HG03039 (cell line): ENCODE data around the gene SSR3.
"Not testable (repeated sequence)": the region's sequence is repeated elsewhere in the genome, so short reads cannot be mapped to it uniquely, and the experiment has no call there.

Experiments used
- ATAC-seq: cut with Tn5 transposase; IDR thresholded peaks from one replicate; pipeline ENCODE4 v1.9.1; 2021; ENCODE audit warnings: mild to moderate bottlenecking, moderate library complexity; ENCODE audit not compliant: unreplicated experiment

Gene SSR3

DNA sequence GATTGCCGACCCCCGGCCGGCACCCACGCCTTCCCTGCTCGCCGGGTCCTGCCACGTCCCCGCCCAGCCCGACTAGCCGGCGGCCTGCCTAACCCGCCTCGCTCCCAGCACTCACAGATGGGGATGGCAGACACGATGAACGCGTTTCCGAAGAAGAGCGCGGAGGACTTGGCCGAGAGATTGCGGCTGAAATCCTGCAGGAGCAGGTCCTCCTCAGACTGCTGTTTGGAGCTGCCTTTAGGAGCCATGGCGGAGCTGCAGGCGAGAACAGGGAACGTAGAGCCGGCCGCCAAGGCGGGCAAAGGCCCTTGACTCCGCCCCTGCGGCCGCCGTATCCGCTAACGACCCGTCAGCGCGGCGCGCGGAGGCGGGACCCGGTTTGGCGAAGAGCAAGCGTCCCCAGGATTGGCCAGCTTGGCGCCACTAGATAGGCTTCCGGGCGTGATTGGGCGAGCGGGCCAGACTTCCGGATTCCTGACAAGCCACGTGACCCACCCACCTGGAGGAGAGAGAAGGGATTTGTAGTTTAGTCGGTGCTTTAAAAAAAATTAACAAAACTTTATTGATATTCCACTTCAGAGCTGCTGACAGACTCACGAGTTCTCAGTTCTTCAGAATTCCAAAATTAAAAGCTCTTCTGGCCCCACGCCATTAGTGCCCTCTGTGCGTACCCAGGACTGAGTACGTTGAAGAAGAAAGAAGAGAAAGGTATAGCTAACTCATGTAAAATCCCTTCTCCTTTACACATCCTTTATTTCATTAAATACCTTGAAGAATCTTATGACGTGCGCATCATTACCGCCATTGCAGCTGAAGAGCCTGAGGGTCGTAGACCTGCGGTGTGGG lies at the start of gene SSR3:
Gene SSR3, minus strand, starts transcription at position 276 of the 846 bp plus-strand sequence. Its CDS starts 28 bp downstream, at position 248.
- peak; percentile 99 for ATAC-seq

DNA sequence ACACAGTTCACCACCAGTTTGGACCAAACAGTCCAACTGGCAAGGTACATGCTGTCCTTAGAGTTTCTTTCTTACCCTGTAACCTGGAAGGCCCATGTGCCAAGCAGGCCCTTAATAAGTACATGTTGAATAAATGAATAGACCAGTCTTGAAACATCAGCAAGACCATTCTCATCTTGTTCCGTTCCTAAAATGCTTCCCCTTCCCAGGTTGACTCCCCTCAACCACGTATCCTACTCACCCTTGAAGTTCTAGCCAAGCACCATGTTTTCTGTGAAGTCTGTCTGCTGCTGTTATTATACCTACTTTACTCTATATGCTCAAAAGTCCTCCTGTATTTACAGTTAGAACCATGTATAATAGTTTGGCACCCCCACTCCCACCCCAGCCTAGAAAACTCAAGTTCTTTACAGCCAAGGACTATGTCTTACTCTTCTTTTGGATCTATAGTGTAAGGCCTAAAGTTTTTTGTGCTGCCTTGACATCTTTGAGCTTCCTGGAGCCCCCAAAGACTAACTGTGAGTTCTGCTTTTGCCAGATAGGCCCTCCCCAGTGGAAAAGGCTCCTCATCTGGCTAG lies 49.2 kb upstream of the SSR3 start:
- no peak for ATAC-seq

DNA sequence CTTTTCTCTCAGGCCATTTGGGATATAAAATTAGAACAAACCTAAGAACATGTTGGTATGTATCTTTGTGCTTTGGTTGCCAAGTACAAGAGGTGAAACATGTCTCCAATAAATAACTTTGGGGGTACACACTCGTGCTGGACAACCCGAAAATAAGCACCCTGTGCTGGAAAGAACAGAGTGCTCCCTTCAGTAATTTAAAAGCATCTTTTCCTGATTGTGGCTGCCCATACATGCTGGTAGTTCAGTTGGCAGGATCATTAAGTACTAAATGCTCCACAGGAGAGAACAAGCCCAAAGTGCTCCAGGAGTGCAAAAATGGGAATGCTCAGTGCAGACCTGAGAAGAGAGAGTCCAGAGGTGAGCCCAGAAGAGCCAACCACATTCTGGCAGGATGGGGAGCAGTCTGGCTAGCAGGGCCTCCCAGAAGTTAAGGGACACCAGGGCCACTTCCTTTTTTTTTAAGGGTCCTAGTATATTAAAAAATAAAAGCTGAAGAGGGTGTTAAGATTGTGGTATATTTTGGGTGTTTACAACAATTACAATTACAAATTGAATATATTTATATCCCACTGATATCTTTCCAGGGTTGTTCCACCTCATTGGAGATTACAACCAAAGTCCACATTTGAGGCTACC lies 48.6 kb upstream of the SSR3 start:
- ATAC-seq = no peak

DNA sequence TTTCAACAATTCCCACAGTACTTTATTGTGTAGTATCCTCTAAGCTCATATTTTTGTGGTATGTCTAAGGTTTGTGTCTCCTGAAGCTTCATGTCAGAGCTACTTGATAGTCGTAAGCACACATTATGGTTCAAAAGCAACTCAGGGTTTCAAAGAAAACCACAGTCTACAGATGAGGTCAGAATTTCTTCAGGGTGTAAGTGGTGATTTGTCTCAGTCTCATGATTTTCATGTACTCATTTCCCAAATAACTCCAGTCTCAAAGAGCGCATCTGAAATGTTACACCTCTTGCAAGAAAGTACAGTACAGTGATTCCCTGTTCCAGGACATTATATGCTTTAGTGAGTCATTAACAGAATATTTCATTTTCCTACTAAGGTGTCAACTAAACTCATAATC lies 47.5 kb upstream of the SSR3 start:
- ATAC-seq = no peak

DNA sequence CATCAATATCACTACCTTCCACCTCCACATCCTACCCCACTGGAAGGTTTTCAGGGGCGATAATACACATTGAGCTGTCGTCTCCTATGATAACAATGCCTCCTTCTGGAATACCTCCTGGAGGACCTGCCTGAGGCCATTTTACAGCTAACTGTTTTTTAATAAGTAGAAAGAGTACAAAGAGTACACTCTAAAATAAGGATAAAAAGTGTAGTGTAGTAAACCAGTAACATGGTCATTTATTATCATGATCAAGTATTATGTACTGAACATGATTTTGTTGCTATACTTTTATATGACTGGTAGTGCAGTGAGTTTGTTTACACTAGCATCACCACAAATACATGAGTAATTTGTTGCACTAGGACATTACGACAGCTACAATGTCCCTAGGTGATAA lies 46.6 kb upstream of the SSR3 start:
- ATAC-seq = no peak

DNA sequence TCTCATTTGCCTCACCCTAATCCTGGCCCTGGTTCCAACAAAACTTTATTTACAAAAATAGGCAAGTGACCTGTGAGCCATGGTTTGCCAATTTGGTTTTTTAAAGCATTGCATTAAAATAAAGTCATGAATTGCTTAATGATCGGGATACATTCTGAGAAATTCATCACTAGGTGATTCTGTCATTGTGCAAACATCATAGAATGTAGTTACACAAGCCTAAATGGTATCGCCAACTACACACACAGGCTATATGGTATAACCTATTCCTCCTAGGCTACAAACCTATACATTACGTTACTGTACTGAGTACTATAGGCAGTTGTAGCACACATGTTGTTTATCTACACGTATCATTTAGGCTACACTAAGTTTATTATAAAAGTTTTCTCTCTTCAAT lies 45.9 kb upstream of the SSR3 start:
- no peak for ATAC-seq

DNA sequence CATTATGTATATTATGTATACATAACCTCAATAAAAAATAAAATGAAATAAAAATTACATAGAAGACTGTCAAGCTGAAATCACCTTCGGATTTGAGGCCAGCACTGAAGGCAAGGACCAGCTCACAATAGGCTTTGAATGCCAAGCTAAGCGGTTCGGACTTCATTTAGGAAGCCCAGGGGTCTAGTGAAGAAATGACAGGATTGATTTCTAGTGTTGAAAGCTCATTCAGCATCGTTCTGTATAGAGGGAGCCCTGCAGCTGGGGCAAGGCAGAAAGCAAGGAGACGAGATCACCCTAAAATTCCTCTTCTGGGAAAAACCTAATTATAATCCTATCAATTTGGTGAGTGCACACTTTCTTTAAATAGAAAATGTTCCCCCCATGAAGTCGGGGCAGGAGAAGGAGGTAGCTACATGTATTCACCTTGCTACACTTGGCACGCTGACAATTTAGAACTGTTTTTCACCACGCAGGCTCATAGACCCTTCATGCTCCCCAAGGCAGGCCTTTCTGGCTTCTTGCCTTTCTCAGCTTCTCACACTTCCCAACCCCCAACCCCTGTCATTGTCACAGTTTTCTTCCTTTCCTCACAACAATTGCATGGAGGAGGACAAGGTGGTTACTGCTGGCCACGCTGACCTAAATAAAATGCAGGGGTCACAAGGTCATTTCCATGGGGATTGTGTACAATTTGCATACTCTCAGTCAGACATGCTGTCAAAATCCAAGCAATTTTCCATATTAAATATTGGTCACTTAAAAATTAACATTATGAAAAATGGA lies 44.4 kb upstream of the SSR3 start:
- no peak for ATAC-seq

DNA sequence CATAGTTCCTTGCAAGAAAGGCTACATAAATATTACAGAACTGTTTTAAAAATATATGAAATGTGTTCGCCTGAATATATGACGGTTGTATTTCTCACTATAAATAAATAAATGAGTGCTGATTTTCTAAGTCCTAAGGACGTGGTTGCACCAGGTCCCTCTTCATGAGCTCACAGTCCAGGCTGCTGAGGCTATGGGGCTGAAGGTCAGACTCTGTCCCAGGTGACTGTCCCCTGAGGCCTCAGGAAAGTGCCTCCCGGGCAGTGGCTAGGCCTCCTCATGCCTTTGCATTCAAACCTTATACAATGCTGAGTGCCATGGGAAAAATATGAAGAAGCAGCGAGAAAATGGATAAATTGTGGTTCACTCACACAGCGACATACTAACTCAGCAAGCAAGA lies 43.5 kb upstream of the SSR3 start:
- no peak for ATAC-seq

DNA sequence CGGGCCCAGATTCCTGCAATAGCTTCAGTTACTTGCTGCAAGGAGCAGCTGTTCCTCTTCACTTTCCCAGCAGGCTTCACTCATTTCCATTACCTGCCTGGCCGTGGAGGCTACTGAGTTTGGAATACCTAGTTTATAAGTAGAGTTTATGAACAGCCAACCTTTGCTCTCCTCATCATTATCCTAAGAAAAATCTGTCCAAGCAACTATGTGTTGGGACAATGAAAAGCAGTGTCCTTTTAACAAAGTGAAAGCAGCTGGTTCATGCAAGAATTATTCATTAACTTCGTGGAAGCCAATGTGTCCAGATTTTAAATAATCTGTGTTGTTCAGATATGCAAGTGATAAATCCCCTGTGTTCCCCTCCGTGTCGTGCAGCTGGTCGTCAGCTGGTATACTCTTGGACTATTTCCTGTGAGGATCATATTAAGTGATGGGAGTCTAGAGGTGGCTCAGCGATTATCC lies 39.3 kb upstream of the SSR3 start:
- ATAC-seq = no peak

DNA sequence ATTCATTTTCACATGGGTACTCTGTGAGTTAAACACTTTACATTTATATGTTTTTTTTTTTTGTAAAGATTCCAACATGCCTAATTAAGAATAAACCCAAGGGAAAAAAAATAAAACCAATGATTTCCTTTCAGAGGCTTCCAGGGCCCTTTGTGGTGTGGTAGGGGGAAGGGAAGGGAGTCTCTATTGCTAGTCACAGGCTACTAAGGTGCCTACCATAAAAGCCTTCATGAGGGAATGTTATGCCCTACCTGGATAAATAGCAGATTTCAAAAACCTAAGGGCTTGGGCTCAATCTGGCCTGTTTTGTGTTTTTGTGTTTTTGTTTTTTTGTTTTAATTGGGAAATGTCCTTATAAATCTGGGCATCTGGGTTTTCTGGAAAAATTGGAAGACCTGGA lies 38.9 kb upstream of the SSR3 start:
- no peak for ATAC-seq

DNA sequence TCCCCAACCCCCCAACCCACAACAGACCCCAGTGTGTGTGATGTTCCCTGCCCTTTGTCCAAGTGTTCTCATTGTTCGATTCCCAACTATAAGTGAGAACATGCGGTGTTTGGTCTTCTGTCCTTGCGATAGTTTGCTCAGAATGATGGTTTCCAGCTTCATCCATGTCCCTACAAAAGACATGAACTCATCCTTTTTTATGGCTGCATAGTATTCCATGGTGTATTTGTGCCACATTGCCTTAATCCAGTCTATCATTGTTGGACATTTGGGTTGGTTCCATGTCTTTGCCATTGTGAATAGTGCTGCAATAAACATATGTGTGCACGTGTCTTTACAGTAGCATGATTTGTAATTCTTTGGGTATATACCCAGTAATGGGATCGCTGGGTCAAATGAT lies 34.9 kb upstream of the SSR3 start:
- not testable (repeated sequence) for ATAC-seq

DNA sequence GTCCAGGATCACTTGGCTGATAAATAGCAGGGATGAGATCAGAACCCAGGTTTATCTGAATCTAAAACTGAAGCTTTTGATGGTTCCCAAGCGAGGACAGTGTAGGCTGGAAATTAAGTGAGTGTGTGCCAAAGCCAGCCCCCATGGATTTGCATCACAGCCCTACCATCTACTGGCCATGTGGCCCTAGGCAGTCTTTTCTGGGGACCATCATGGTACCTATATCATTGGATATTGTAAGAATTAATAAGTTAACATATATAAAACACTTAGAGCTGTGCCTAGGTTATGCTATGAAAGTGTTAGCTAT lies 32.8 kb upstream of the SSR3 start:
- ATAC-seq = peak; percentile 29

DNA sequence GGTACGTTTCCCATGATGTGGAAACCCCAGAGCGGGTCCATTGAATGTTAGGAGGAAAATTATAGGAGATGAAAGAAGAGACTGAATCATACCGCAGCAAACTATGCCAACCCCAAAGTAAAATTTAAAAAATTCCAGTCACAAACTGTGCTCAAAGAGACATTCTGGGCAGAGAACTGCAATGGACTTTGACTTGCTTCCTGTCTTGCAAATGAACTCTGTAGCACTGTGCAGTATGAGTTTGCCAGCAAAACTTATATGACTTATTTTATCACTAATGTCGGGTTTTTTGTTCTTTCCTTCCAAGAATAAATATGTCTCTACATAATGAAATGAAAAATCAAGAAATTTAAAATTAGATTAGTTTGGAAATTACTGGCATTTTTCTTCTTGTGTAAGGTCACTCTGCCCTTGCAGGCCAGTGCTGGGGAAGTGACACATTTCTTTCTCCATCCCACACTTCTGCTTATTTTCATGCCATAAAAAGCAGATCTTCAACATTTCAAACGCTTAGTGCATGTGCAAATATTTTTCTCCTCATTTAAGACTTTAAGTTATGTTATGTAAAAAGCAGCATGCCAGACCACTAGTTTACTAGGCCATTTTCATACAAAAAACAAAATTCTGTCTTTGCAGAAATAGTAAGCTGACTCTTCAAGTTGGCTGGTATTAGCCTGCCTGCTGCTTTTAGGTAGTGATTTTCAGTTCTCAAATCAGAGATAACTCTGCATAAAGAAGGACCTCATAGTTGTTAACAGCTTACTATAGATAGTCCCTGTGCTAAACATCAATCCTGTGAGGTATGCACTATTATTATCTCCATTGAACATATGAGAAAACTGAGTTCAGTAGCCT lies 32.2 kb upstream of the SSR3 start:
- peak; percentile 50 for ATAC-seq

DNA sequence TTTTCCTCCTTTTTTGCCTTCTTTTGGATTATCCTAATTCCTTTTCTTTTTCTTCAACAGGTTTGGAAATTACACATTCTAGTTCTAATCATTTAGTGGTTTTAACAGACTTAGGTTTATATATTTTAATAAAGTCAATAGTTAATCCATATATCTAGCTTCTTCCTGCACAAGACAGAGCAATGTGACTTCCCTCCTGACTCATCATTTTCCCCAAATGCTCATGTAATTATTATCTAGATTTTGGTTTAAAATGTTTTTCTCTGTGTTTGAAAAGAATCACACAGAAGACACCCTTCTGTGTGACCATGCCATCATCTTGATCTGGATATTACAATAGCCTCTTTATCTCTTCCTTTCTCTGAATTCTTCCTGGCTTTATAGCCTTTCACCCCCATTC lies 28.6 kb upstream of the SSR3 start:
- no peak for ATAC-seq

DNA sequence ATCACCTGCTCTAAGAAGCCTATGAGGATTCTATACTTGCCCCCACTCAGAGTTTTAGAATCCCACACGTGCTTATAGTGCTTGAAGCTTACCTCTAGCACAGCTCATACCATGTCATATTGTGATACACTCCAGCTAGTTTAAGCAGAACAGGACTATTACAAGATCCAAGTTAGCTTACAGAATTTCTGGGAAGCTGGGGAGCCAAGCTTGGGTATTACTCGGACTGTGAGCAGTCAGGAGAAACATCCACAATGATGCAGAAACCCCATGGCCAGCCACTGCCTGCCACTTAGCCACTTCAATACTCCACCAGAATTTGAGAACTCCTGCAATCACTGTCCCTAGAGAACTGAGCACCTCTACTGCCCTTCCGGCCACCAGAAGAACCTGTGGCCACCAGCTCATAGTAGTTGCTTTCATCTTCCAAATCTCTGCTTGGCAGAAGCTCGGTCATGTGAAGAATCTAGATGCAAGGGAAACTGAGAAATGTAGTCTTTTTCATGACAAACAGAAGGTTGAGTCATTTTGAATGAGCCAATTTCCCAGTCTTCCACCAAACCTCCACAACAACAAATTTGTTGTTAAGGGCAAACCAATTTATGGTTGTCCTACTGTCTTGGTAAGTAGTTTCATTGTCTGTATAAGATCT lies 27.7 kb upstream of the SSR3 start:
- ATAC-seq = no peak

DNA sequence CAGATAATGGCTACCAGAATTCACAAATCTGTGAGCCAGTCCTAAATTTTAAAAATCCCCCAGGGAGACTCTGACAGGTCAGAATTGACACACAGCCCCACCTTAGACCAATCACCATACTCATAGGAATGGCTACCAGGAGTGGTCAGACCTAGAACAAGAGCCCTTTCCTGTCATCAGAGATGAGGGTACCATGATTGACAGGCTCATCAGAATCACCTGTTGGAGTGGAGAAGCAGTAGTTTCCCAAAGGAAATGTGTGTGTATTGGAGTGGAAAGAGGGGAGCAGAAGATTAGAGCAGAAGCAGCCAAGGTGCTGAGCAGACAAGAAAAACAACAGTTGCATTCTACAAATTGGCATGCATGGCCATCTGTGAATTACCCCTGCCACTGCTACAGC lies 27.0 kb upstream of the SSR3 start:
- no peak for ATAC-seq

DNA sequence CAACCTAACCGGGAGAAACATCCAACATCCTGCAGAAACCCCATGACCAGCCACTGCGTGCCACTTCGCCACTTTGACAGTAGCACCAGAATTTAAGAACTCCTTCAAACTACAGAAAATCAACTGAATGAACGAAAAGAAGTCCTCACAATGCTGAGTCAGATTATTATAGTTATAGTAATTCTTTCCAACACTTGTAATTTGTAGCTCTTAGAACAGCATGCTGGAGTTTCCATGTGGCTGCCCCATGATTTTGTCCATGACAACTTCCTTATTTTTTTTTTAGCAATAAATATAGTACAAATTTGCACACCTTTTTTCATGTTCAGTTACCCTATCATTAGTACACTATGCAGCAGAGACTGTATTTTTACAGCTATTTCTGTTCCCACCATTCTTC lies 26.1 kb upstream of the SSR3 start:
- no peak for ATAC-seq

DNA sequence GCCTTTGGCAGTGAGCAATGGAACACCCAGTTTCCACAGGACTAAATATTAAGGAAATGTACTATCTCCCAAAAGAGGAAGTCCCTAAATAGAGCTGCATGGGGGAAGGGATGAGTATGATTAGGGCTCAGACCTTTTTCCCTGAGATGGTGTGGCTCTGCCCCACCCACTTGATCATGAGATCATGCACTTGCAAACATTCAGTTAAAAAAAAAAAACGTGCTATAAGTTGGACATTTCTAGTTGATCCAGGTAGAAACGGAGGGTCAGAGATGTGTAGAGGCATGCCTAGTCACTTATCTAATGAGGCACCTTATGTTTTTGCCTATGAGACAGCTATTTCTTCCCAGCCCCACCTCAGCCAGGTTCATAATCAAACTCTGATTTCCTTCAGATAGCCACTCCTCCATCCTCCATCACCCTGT lies 24.5 kb upstream of the SSR3 start:
- ATAC-seq = no peak

DNA sequence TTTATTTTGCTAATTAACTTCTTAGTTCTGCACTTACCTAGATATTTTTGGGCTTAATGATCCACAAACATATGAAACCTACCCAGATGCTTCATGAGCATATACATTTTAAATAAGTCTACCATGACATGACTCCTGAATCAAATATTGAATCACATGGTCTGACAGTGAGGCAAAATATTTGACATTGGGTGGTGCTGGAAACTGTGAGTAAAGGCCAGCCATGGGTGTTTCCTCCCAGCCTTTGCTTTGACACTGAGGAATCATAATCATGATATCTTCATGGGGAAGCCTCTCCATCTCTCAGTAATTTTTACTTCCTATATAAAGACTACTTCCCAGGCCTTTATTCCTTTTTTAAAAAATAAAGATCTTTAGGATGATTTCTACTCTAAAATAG lies 22.8 kb upstream of the SSR3 start:
- ATAC-seq = no peak
